ENCODE measurements around the gene CYP26B1. TPM values are rescaled to one million over a fixed set of nuclear protein-coding genes. Genes with fewer than 3 reads are reported as not detected.

Gene CYP26B1
- total and polyA plus RNA-seq, 4 donors: 0.47 to 1.8 (median 0.65) TPM

DNA sequence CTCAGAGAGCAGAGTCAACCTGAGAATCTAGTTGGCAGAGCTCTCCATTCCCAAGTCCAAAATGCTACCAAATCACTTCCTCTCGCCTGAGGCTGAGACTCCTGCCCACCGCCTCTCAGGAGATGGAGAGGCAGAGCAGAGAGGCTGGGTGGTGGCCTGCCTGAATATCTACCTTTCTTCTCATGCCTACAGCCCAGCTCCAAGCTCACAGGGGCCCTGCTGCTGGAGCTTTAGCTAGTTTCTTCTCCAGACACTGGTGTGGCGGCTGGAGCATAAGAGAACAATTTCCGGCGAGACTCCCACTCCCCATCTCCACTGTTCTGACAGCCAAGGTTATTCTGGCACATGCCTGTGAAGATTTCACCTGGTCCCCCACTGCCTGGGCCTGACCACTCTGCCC, 8.1 kb upstream of the CYP26B1 start:
- Histone ChIP-seq H3K27me3 (ENCODE audit: control insufficient read depth in 4 of 4, insufficient read depth in 4 of 4, low read length in 3 of 4) (peaks cover 0 to 3% (median 0%) of the 10 kb centered on the region in 4 donors), H3K9ac (ENCODE audit: low read depth in 1 of 2, low read length in 2 of 2) (no peak overlapping the region), H3K36me3 (ENCODE audit: control insufficient read depth in 4 of 4, insufficient read depth in 3 of 4, low read depth in 1 of 4, low read length in 3 of 4) (no peaks in the 10 kb centered on the region), H3K9me3 (ENCODE audit: control insufficient read depth in 4 of 4, low read length in 3 of 4) (no peaks in the 10 kb centered on the region), H3K4me1 (ENCODE audit: control insufficient read depth in 4 of 4, insufficient read depth in 4 of 4, low read length in 3 of 4) (no peaks in the 10 kb centered on the region), H3K4me3 (ENCODE audit: low read depth in 1 of 3, low read length in 3 of 3) (no peak overlapping the region), H3K27ac (ENCODE audit: low read depth in 1 of 2, low read length in 2 of 2) (no peak overlapping the region)
- 95% methylated on average over 5 of the region's 5 CpGs for WGBS
- DNase-seq (ENCODE audit: low spot score): no peak
- no peak for TF ChIP-seq HNF4G (IDR thresholded peaks at IDR 0.05)
- no peak for TF ChIP-seq JUND (IDR thresholded peaks at IDR 0.05)

GRCh38 chr2:72155151-72155550, 7.5 kb upstream of the CYP26B1 start:
- 89% methylated on average over 3 of the region's 3 CpGs for WGBS
- DNase-seq (ENCODE audit: low spot score): no peak
- no peak for TF ChIP-seq RXRA (IDR thresholded peaks at IDR 0.05)
- no peak for TF ChIP-seq ATF3 (IDR thresholded peaks at IDR 0.05)
- no peak for TF ChIP-seq HNF4G (IDR thresholded peaks at IDR 0.05)
- no peak for TF ChIP-seq HNF4A (conservative IDR thresholded peaks at IDR 0.05)
- no peak for TF ChIP-seq RAD21 (IDR thresholded peaks at IDR 0.05)
- TF ChIP-seq SP1 (IDR thresholded peaks at IDR 0.05): no peak
- TF ChIP-seq JUND (IDR thresholded peaks at IDR 0.05): no peak
- no peak for TF ChIP-seq EGR1 (IDR thresholded peaks at IDR 0.05; ENCODE audit: low read depth in 2 of 2)
- TF ChIP-seq, protein P1, sequence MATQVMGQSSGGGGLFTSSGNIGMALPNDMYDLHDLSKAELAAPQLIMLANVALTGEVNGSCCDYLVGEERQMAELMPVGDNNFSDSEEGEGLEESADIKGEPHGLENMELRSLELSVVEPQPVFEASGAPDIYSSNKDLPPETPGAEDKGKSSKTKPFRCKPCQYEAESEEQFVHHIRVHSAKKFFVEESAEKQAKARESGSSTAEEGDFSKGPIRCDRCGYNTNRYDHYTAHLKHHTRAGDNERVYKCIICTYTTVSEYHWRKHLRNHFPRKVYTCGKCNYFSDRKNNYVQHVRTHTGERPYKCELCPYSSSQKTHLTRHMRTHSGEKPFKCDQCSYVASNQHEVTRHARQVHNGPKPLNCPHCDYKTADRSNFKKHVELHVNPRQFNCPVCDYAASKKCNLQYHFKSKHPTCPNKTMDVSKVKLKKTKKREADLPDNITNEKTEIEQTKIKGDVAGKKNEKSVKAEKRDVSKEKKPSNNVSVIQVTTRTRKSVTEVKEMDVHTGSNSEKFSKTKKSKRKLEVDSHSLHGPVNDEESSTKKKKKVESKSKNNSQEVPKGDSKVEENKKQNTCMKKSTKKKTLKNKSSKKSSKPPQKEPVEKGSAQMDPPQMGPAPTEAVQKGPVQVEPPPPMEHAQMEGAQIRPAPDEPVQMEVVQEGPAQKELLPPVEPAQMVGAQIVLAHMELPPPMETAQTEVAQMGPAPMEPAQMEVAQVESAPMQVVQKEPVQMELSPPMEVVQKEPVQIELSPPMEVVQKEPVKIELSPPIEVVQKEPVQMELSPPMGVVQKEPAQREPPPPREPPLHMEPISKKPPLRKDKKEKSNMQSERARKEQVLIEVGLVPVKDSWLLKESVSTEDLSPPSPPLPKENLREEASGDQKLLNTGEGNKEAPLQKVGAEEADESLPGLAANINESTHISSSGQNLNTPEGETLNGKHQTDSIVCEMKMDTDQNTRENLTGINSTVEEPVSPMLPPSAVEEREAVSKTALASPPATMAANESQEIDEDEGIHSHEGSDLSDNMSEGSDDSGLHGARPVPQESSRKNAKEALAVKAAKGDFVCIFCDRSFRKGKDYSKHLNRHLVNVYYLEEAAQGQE (IDR thresholded peaks at IDR 0.05): no peak
- no peak for TF ChIP-seq TAF1 (conservative IDR thresholded peaks at IDR 0.05)
- no peak for TF ChIP-seq YY1 (IDR thresholded peaks at IDR 0.05)
- TF ChIP-seq, protein P2, sequence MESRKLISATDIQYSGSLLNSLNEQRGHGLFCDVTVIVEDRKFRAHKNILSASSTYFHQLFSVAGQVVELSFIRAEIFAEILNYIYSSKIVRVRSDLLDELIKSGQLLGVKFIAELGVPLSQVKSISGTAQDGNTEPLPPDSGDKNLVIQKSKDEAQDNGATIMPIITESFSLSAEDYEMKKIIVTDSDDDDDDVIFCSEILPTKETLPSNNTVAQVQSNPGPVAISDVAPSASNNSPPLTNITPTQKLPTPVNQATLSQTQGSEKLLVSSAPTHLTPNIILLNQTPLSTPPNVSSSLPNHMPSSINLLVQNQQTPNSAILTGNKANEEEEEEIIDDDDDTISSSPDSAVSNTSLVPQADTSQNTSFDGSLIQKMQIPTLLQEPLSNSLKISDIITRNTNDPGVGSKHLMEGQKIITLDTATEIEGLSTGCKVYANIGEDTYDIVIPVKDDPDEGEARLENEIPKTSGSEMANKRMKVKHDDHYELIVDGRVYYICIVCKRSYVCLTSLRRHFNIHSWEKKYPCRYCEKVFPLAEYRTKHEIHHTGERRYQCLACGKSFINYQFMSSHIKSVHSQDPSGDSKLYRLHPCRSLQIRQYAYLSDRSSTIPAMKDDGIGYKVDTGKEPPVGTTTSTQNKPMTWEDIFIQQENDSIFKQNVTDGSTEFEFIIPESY (IDR thresholded peaks at IDR 0.05): no peak
- no peak overlapping the region for H3K27ac ChIP-seq (ENCODE audit: low read depth in 1 of 2, low read length in 2 of 2)
- H3K9me3 ChIP-seq (ENCODE audit: control insufficient read depth in 4 of 4, low read length in 3 of 4): no peaks in the 10 kb centered on the region
- no peak overlapping the region for H3K4me3 ChIP-seq (ENCODE audit: low read depth in 1 of 3, low read length in 3 of 3)
- H3K4me1 ChIP-seq (ENCODE audit: control insufficient read depth in 4 of 4, insufficient read depth in 4 of 4, low read length in 3 of 4): peaks cover 0 to 4% (median 1%) of the 10 kb centered on the region in 4 donors
- peaks cover 0 to 3% (median 0%) of the 10 kb centered on the region in 4 donors for H3K27me3 ChIP-seq (ENCODE audit: control insufficient read depth in 4 of 4, insufficient read depth in 4 of 4, low read length in 3 of 4)
- H3K9ac ChIP-seq (ENCODE audit: low read depth in 1 of 2, low read length in 2 of 2): no peak overlapping the region
- H3K36me3 ChIP-seq (ENCODE audit: control insufficient read depth in 4 of 4, insufficient read depth in 3 of 4, low read depth in 1 of 4, low read length in 3 of 4): no peaks in the 10 kb centered on the region

DNA sequence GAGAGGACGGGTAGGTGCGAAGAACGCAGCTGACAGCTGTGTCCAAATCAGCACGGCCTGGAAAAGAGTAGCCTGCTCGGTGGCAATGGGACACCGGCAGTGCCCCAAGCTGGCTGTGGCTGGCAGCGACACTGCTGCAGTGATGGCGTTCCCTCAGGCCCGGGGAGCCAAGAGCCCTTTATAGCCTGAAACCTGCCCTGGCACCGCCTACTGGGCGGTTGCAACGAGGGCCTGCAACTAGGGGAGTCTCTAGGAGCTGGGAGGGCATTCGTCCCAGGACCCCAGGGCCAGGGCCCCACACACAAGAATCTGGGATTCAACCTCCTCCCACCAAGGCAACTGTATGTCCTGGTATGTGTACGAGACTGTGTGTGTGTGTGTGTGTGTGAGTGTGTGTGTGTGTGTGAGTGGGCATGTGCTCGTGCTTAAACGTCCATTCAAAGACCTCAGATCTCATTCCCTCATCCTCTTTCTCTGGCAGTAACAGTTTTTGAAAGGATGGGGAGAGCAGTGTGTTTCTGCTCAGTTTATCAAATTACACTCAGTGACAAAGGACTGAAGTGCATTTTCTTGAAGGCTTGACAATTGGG, 6.8 kb upstream of the CYP26B1 start:
- peaks cover 0 to 3% (median 0%) of the 10 kb centered on the region in 4 donors for H3K27me3 ChIP-seq (ENCODE audit: control insufficient read depth in 4 of 4, insufficient read depth in 4 of 4, low read length in 3 of 4)
- no peak for DNase-seq (ENCODE audit: low spot score)
- WGBS: 86% methylated on average over 16 of the region's 16 CpGs

More for the DNA sequence above, 6.8 kb upstream of the CYP26B1 start:
- TF ChIP-seq, protein P3, sequence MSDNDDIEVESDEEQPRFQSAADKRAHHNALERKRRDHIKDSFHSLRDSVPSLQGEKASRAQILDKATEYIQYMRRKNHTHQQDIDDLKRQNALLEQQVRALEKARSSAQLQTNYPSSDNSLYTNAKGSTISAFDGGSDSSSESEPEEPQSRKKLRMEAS (IDR thresholded peaks at IDR 0.05): no peak
- TF ChIP-seq TAF1 (conservative IDR thresholded peaks at IDR 0.05): no peak
- TF ChIP-seq JUND (IDR thresholded peaks at IDR 0.05): no peak
- TF ChIP-seq RXRA (IDR thresholded peaks at IDR 0.05): no peak
- no peak for TF ChIP-seq FOXA1 (IDR thresholded peaks at IDR 0.05)
- TF ChIP-seq CTCF (IDR thresholded peaks at IDR 0.05; ENCODE audit: low read depth, low read length, missing input control): no peak
- no peak for TF ChIP-seq GABPA (IDR thresholded peaks at IDR 0.05 in 1 of 2, conservative IDR thresholded peaks at IDR 0.05 in 1 of 2)
- H3K36me3 ChIP-seq (ENCODE audit: control insufficient read depth in 4 of 4, insufficient read depth in 3 of 4, low read depth in 1 of 4, low read length in 3 of 4): no peaks in the 10 kb centered on the region
- H3K4me1 ChIP-seq (ENCODE audit: control insufficient read depth in 4 of 4, insufficient read depth in 4 of 4, low read length in 3 of 4): peaks cover 4 to 11% (median 7%) of the 10 kb centered on the region in 4 donors
- H3K27ac ChIP-seq (ENCODE audit: low read depth in 1 of 2, low read length in 2 of 2): no peak overlapping the region
- H3K4me3 ChIP-seq (ENCODE audit: low read depth in 1 of 3, low read length in 3 of 3): no peak overlapping the region
- H3K9me3 ChIP-seq (ENCODE audit: control insufficient read depth in 4 of 4, low read length in 3 of 4): no peaks in the 10 kb centered on the region
- no peak overlapping the region for H3K9ac ChIP-seq (ENCODE audit: low read depth in 1 of 2, low read length in 2 of 2)

Data from liver (tissue), 9 donors.